ENCODE data around the gene IFRD2. TPM values are rescaled to one million over a fixed set of nuclear protein-coding genes. Genes with fewer than 3 reads are reported as not detected.

The IFRD2 gene
- total and polyA plus RNA-seq, 2 of the 13 experiments (the other 11 are each of a cell fraction or from before 2014, with no cell fraction given), result 32.8 to 96.1 TPM

GRCh38 chr3:50298836-50299637 is 6.8 kb upstream of the IFRD2 start, which contains the start of the genes HYAL3 and NAA80 (continued):
- TF ChIP-seq ZBTB26 (CRISPR knock-in tag; IDR thresholded peaks at IDR 0.05; ENCODE audit: borderline replicate concordance) (peak; percentile 38), ZNF614 (CRISPR knock-in tag; IDR thresholded peaks at IDR 0.05; ENCODE audit: borderline replicate concordance) (peak; percentile 54; the same call in 1 of the 2 replicates), MAZ (IDR thresholded peaks at IDR 0.05; ENCODE audit: borderline replicate concordance, low read depth, low read length) (peak; percentile 75; the same call in 1 of the 2 replicates), MAZ (CRISPR knock-in tag; IDR thresholded peaks at IDR 0.05; ENCODE audit: low read depth) (no peak; the same call in 1 of the 2 replicates), SP1 (IDR thresholded peaks at IDR 0.05) (no peak), SP1 (CRISPR knock-in tag; IDR thresholded peaks at IDR 0.05) (peak; percentile 82), RFX5 (IDR thresholded peaks at IDR 0.05; ENCODE audit: low read depth, low read length) (peak; percentile 8; the same call in 1 of the 2 replicates), ZNF605 (CRISPR knock-in tag; IDR thresholded peaks at IDR 0.05) (peak; percentile 75), ZNF24 (IDR thresholded peaks at IDR 0.05) (0 out of 2 replicates have a peak, but pooled peaks have one; percentile 67), DDIT3 (CRISPR knock-in tag; IDR thresholded peaks at IDR 0.05) (no peak), MTA1 (CRISPR knock-in tag; IDR thresholded peaks at IDR 0.05; ENCODE audit: borderline replicate concordance) (0 out of 2 replicates have a peak, but pooled peaks have one; percentile 57), RAD51 (IDR thresholded peaks at IDR 0.05; ENCODE audit: borderline replicate concordance) (no peak), MATR3 (CRISPR knock-in tag; IDR thresholded peaks at IDR 0.05) (no peak), AGO1 (IDR thresholded peaks at IDR 0.05; ENCODE audit: low read depth, low read length, poor library complexity, severe bottlenecking) (peak; percentile 100), ARID3A (IDR thresholded peaks at IDR 0.05; ENCODE audit: low read depth, low read length) (no peak), ZNF598 (CRISPR knock-in tag; IDR thresholded peaks at IDR 0.05; ENCODE audit: borderline replicate concordance) (peak; percentile 87), ZNF260 (CRISPR knock-in tag; IDR thresholded peaks at IDR 0.05; ENCODE audit: borderline replicate concordance, low read depth) (0 out of 2 replicates have a peak, but pooled peaks have one; percentile 37)
- TF ChIP-seq, protein P1, sequence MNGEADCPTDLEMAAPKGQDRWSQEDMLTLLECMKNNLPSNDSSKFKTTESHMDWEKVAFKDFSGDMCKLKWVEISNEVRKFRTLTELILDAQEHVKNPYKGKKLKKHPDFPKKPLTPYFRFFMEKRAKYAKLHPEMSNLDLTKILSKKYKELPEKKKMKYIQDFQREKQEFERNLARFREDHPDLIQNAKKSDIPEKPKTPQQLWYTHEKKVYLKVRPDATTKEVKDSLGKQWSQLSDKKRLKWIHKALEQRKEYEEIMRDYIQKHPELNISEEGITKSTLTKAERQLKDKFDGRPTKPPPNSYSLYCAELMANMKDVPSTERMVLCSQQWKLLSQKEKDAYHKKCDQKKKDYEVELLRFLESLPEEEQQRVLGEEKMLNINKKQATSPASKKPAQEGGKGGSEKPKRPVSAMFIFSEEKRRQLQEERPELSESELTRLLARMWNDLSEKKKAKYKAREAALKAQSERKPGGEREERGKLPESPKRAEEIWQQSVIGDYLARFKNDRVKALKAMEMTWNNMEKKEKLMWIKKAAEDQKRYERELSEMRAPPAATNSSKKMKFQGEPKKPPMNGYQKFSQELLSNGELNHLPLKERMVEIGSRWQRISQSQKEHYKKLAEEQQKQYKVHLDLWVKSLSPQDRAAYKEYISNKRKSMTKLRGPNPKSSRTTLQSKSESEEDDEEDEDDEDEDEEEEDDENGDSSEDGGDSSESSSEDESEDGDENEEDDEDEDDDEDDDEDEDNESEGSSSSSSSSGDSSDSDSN (CRISPR knock-in tag; IDR thresholded peaks at IDR 0.05), result peak; percentile 66; the same call in 1 of the 2 replicates
- TF ChIP-seq, protein P2, sequence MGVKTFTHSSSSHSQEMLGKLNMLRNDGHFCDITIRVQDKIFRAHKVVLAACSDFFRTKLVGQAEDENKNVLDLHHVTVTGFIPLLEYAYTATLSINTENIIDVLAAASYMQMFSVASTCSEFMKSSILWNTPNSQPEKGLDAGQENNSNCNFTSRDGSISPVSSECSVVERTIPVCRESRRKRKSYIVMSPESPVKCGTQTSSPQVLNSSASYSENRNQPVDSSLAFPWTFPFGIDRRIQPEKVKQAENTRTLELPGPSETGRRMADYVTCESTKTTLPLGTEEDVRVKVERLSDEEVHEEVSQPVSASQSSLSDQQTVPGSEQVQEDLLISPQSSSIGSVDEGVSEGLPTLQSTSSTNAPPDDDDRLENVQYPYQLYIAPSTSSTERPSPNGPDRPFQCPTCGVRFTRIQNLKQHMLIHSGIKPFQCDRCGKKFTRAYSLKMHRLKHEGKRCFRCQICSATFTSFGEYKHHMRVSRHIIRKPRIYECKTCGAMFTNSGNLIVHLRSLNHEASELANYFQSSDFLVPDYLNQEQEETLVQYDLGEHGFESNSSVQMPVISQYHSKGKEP (CRISPR knock-in tag; IDR thresholded peaks at IDR 0.05), result no peak
- TF ChIP-seq, protein P3, sequence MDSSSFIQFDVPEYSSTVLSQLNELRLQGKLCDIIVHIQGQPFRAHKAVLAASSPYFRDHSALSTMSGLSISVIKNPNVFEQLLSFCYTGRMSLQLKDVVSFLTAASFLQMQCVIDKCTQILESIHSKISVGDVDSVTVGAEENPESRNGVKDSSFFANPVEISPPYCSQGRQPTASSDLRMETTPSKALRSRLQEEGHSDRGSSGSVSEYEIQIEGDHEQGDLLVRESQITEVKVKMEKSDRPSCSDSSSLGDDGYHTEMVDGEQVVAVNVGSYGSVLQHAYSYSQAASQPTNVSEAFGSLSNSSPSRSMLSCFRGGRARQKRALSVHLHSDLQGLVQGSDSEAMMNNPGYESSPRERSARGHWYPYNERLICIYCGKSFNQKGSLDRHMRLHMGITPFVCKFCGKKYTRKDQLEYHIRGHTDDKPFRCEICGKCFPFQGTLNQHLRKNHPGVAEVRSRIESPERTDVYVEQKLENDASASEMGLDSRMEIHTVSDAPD (CRISPR knock-in tag; IDR thresholded peaks at IDR 0.05), result no peak

All from HepG2 (cell line).